SK-MEL-5 (cell line): ENCODE results near the gene ITGB1. TPM values are rescaled to one million over a fixed set of nuclear protein-coding genes. Genes with fewer than 3 reads are reported as not detected.

Source experiments
- DNase-seq: peaks from one replicate; pipeline ENCODE4 v3.0.0-alpha.2; 2016; ENCODE audit warnings: low read depth, low spot score
- in situ Hi-C: cut with HindIII; loops from 2 replicates; pipeline ENCODE4 v1.10.0; 2016; ENCODE audit warnings: low sequenced_read_pairs, high pct_unique_total_duplicates, low pct_unique_long_range_greater_than_20kb
- total RNA-seq: library from RNA; depleted of rRNA; stranded (reverse); fragments of >200 nt; shearing (Covaris generic); gene quantifications from 2 replicates; pipeline ENCODE4 v1.2.3, GENCODE V29; 2014

Gene ITGB1
- total RNA-seq, 1 experiment from 2014 or later, result 402 TPM

GRCh38 chr10:32961343-32961894, 3.4 kb upstream of the ITGB1 start:
- in situ Hi-C loops, result no loop called here

GRCh38 chr10:32960022-32960421, 2.0 kb upstream of the ITGB1 start:
- DNase-seq, result no peak
- in situ Hi-C loops, result no loop called here

More at GRCh38 chr10:32961343-32961894, 3.4 kb upstream of the ITGB1 start:
- no peak for DNase-seq

- no peak for DNase-seq
- in situ Hi-C loops, result no loop called here
These were observed 1.2 kb upstream of the ITGB1 start for GRCh38 chr10:32959006-32959920.

GRCh38 chr10:32957341-32958084, 517 bp downstream of the ITGB1 start:
- DNase-seq, result peak; percentile 18
- in situ Hi-C loops, result no loop called here

GRCh38 chr10:32956365-32957197, 1.4 kb downstream of the ITGB1 start:
- DNase-seq, result no peak
- in situ Hi-C loops, result no loop called here

GRCh38 chr10:32955790-32956189, 2.2 kb downstream of the ITGB1 start:
- DNase-seq, result no peak
- in situ Hi-C loops, result no loop called here

GRCh38 chr10:32955299-32955772, 2.7 kb downstream of the ITGB1 start:
- in situ Hi-C loops, result no loop called here
- no peak for DNase-seq

GRCh38 chr10:32954545-32955298, 3.3 kb downstream of the ITGB1 start:
- in situ Hi-C loops, result no loop called here
- DNase-seq, result no peak

GRCh38 chr10:32954080-32954479, 4.0 kb downstream of the ITGB1 start:
- no peak for DNase-seq
- in situ Hi-C loops, result no loop called here

- DNase-seq, result no peak
- in situ Hi-C loops, result no loop called here
These were observed 4.6 kb downstream of the ITGB1 start for GRCh38 chr10:32953277-32953927.

- in situ Hi-C loops, result no loop called here
These were observed 5.3 kb downstream of the ITGB1 start for GRCh38 chr10:32952541-32953276.

GRCh38 chr10:32952094-32952493, 5.9 kb downstream of the ITGB1 start:
- in situ Hi-C loops, result no loop called here
- no peak for DNase-seq

More at GRCh38 chr10:32952541-32953276, 5.3 kb downstream of the ITGB1 start:
- no peak for DNase-seq

GRCh38 chr10:32951111-32951510, 6.9 kb downstream of the ITGB1 start:
- in situ Hi-C loops, result no loop called here

GRCh38 chr10:32950591-32951108, 7.4 kb downstream of the ITGB1 start:
- in situ Hi-C loops, result no loop called here
- no peak for DNase-seq

More at GRCh38 chr10:32951111-32951510, 6.9 kb downstream of the ITGB1 start:
- no peak for DNase-seq

- no peak for DNase-seq
- in situ Hi-C loops, result no loop called here
These were observed 8.8 kb downstream of the ITGB1 start for GRCh38 chr10:32949221-32949678.
